Activated T-cell treated with anti-CD3 and anti-CD28 coated beads, Interleukin-2, amount 50 U/mL, for 4 hours (primary cell): ENCODE measurements around the gene TYMP. TPM values are rescaled to one million over a fixed set of nuclear protein-coding genes. Genes with fewer than 3 reads are reported as not detected.
A peak's percentile ranks its signal among the peaks of the same experiment; 100 is the strongest.

ENCODE experiments used
- ATAC-seq, 2 donors: fragments of 200-7000 bp; cut with Tn5 transposase; one replicate each; pipeline ENCODE4 v1.10.0; 2021
- DNase-seq: peaks from one replicate; pipeline ENCODE4 v3.0.0-alpha.2; 2020
- H3K27me3 Mint-ChIP-seq: one replicate; pipeline ENCODE4 v1.8.0; 2021; ENCODE audit warnings: low read depth, mixed read lengths
- H3K36me3 Mint-ChIP-seq: one replicate; pipeline ENCODE4 v1.8.0; 2022; ENCODE audit warnings: mixed read lengths; ENCODE audit not compliant: insufficient read depth
- H3K4me1 Mint-ChIP-seq: one replicate; pipeline ENCODE4 v1.8.0; 2021; ENCODE audit warnings: low read depth, mixed read lengths
- H3K4me3 Mint-ChIP-seq: one replicate; pipeline ENCODE4 v1.8.0; 2021; ENCODE audit warnings: mild to moderate bottlenecking, moderate library complexity, mixed read lengths
- H3K9me3 Mint-ChIP-seq: one replicate; pipeline ENCODE4 v1.8.0; 2021; ENCODE audit warnings: mixed read lengths
- total RNA-seq, 3 donors: library from RNA; stranded (reverse); gene quantifications; one replicate each; pipeline ENCODE4 v1.2.1, GENCODE V29; 2021

TYMP gene
- total RNA-seq, 3 donors from 2014 or later = 64.4 to 103 (median 66.1) TPM

DNA sequence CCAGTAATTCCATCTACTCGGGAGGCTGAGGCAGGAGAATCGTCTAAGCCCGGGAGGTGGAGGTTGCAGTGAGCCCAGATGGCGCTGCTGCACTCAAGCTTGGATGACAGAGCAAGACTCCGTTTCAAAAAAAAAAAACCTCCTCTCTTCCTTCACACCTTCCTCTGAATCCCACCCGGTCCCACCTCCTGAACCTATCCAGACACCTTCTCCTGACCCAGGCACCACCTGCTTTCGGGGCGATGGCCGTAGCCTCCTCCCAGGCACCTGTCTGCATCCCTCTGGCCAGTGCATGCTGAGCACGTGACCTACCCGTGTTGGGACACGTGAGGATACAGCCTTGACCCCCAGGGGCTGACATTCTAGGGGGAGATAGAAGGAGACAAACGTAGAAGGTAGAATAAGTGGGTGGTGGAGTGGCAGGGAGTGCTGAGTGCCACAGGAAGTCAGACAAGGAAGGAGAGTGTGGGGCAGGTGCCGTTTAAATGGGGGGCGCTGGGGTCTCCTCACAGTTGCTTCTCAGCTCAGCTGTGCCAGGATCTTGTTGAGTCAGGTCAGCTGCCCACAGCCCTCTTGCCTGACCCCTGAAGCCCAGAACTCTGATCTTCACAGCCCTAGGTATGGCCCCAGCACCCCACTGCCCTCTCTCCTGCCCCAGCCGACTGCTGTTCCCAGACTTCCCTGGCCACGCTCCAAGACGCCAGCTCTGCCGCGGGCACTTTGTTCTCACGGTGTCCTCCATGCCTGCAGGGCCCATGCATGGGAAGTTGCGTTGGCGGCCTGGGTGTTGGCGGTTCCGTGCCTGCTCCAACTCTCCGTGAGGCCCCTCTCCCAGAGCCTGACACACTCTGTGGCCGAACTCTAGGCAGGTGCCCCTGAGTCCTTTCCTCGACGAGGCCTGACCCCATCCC lies 44.3 kb downstream of the TYMP start:
- Mint-ChIP-seq H3K9me3 (no peaks in the 10 kb centered on the region), H3K4me1 (peaks cover 2% of the 10 kb centered on the region), H3K36me3 (no peaks in the 10 kb centered on the region), H3K4me3 (no peak overlapping the region), H3K27me3 (peaks cover 1% of the 10 kb centered on the region)
- no peak for ATAC-seq
- DNase-seq = no peak

- peaks cover 2% of the 10 kb centered on the region for H3K4me1 Mint-ChIP-seq
- peaks cover 6% of the 10 kb centered on the region for H3K27me3 Mint-ChIP-seq
- H3K36me3 Mint-ChIP-seq = no peaks in the 10 kb centered on the region
Measured at GRCh38 chr22:50483977-50484853, 45.6 kb downstream of the TYMP start.

GRCh38 chr22:50483556-50483955 lies 46.3 kb downstream of the TYMP start:
- peaks cover 2% of the 10 kb centered on the region for H3K4me1 Mint-ChIP-seq
- H3K4me3 Mint-ChIP-seq = peak overlapping the region; percentile 19
- ATAC-seq (no peak), DNase-seq (no peak)
- H3K9me3 Mint-ChIP-seq = no peaks in the 10 kb centered on the region
- peaks cover 6% of the 10 kb centered on the region for H3K27me3 Mint-ChIP-seq
- H3K36me3 Mint-ChIP-seq = no peaks in the 10 kb centered on the region

More at GRCh38 chr22:50483977-50484853, 45.6 kb downstream of the TYMP start:
- Mint-ChIP-seq H3K4me3 (peak overlapping the region; percentile 19), H3K9me3 (no peaks in the 10 kb centered on the region)
- DNase-seq (no peak), ATAC-seq (no peak)

DNA sequence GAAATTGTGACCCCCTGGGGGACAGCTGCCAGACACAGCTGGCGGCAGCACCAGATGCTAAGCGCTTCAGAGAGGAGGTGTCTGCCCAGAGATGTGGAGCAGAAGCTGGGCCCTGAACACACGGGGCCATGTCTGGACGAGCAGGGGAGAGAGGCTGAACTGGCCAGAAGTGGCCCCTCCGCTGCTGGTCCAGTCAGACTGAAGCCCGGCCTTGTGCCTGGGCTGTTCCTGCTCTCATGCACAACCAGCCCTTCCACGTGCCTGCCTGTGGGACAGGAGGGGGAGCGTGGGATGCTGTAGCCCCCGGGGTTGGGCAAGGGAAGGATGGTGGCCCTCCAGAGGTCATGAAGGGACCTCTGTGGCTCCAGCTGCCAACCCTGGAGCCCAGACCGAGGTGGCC lies 46.7 kb downstream of the TYMP start:
- ATAC-seq (no peak), DNase-seq (no peak)
- Mint-ChIP-seq H3K9me3 (no peaks in the 10 kb centered on the region), H3K4me1 (peaks cover 2% of the 10 kb centered on the region), H3K4me3 (peak overlapping the region; percentile 35), H3K27me3 (peaks cover 6% of the 10 kb centered on the region), H3K36me3 (no peaks in the 10 kb centered on the region)

DNA sequence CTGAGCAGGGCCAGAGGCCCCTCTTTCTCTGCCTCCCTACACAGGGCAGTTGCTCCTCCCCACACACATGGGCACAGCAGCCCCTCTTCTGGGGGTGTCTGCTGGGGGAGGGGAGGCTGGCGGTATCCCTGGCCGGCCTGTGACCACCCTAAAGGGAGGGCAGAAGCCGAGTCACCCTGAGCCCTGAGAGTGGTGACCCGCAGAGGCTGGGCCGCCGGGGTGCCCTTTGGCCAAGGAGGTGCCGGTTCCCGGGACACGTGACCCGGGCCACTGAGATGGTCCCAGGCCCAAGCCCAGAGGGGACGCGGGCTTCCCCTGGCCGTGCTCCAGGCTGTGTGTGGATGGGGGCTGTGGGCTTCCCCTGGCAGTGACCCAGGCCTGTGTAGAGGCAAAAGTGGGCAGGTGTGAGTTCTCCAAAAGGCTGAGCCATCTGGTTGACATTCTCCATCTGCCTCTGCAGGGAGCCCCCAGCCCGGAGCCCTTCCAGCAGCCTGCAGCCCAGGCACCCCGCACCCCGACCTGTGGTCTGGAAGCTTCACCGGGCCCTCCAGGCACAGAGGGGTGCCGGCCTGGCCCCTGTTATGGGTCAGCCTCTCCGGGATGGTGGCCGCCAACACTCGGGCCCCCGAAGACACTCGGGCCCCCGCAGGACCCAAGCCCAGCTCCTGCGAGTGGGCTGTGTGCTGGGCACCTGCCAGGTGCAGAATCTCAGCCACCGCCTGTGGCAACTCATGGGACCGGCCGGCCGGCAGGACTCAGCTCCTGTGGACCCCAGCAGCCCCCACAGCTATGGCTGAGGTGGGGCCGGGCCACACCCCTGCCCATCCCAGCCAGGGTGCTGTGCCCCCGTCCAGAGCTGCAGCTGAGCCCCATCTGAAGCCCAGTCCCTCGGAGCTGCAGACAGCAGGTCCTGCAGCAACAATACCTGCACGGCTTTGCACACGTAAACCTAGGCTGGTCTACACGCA lies 47.4 kb downstream of the TYMP start:
- H3K4me3 Mint-ChIP-seq = peak overlapping the region; percentile 78
- peak in 1 of 2 donors; percentile 2 for ATAC-seq
- DNase-seq = no peak
- no peaks in the 10 kb centered on the region for H3K36me3 Mint-ChIP-seq
- no peaks in the 10 kb centered on the region for H3K9me3 Mint-ChIP-seq
- peaks cover 2% of the 10 kb centered on the region for H3K4me1 Mint-ChIP-seq
- peaks cover 6% of the 10 kb centered on the region for H3K27me3 Mint-ChIP-seq

DNA sequence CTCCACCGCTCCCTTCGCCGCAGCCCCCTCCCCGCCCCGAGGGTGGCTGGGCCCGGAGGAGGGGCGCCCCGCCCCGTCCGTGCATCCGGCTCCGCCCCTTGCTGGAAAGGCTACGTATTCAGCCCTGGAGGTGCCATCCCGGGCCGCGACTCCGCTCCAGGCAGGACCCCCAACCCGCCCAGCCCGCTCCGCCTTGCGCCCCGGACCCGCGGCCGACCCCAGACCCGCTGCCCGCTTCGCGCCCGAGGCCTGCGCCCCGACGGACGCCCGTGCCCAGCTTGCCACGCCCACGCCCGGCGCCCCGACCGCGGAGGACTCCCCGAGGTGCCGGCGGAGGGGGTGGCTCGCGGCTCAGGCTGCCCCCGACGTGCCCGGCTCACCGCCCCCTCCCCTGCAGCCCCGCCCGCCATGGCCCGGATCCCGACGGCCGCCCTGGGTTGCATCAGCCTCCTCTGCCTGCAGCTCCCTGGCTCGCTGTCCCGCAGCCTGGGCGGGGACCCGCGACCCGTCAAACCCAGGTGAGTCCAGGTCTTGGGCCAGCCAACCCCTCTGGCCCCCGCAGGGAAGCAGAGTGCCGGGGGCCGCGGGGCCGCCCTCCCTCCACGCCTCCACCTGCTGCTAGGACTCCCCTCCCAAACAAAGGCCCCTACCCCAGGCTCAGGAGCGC lies 48.2 kb downstream of the TYMP start, which contains the start of gene ADM2:
TSS of gene ADM2 (plus strand) at position 104 of the 667 bp plus-strand sequence. CDS start at position 409, 305 bp downstream.
- ATAC-seq (peak; percentile 84 to 87), DNase-seq (peak; percentile 61)
- H3K4me1 Mint-ChIP-seq = peaks cover 2% of the 10 kb centered on the region
- peak within 1 kb of the TSS; percentile 78 for H3K4me3 Mint-ChIP-seq
- no peaks in the 10 kb centered on the region for H3K36me3 Mint-ChIP-seq
- H3K27me3 Mint-ChIP-seq = peaks cover 6% of the 10 kb centered on the region
- H3K9me3 Mint-ChIP-seq = no peaks in the 10 kb centered on the region

DNA sequence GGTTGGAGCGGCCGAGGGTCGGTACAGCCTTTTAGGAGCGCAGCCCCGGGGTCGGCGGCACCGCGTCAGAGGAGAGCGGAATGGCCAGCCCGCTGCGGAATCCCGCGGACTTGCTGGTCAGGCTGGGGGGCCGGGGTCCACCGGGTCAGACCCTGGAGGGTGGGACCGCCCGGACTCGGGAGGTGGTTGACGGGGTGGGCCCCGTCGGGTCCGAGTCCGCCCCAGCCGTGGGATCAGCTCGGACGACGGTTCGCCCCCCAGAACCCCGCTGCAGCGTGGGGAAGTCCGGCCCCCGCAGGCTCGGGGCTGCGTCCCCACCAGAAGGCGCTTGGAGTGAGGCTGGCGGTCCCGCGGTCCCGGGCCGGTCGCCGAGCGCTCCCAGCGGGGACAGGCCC lies 48.8 kb downstream of the TYMP start:
- peaks cover 5% of the 10 kb centered on the region for H3K27me3 Mint-ChIP-seq
- H3K9me3 Mint-ChIP-seq = no peaks in the 10 kb centered on the region
- peaks cover 2% of the 10 kb centered on the region for H3K4me1 Mint-ChIP-seq
- no peaks in the 10 kb centered on the region for H3K36me3 Mint-ChIP-seq
- ATAC-seq (no peak), DNase-seq (no peak)
- H3K4me3 Mint-ChIP-seq = peak overlapping the region; percentile 68

DNA sequence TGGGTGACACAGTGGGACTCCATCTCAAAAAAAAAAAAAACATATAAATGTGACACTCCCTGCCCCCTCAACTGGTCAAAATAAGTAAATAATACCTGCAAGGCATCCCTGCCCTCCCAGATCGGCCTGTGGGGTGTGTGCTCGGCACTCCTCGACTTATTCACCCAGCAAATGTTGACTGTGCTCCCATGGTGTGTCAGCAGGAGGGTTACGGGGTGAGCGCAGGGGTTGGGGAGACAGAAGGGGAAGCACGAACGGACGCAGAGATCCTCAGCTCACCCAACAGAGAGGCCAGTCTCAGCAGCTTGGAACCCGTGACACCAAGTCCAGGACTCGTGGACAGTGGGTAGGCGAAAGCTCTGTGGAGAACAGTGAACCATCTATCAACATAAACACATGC lies 50.1 kb downstream of the TYMP start:
- Mint-ChIP-seq H3K4me1 (peaks cover 2% of the 10 kb centered on the region), H3K4me3 (peak overlapping the region; percentile 68), H3K27me3 (peaks cover 5% of the 10 kb centered on the region), H3K36me3 (no peaks in the 10 kb centered on the region), H3K9me3 (no peaks in the 10 kb centered on the region)
- no peak for ATAC-seq
- DNase-seq = no peak

DNA sequence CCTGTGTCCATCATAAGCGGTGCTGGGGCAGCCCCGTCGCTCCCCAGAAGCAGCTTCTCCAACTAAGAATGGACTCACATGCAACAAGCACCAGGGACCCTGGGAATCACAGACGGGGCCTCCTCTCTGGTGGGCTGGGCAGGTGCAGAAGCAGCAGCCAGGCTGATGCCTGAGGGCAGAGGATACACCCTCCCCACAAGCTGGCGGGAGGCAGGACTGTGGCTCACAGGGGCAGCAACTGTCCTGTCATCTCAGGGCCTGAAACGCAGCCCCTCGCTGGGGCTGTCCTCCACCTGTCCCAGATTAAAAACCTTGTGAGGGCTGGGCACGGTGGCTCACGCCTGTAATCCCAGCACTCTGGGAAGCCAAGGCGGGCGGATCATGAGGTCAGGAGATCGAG lies 51.9 kb downstream of the TYMP start:
- Mint-ChIP-seq H3K27me3 (peaks cover 5% of the 10 kb centered on the region), H3K36me3 (peaks cover 5% of the 10 kb centered on the region), H3K4me3 (no peak overlapping the region), H3K9me3 (no peaks in the 10 kb centered on the region), H3K4me1 (peaks cover 15% of the 10 kb centered on the region)
- ATAC-seq = no peak
- DNase-seq = no peak

DNA sequence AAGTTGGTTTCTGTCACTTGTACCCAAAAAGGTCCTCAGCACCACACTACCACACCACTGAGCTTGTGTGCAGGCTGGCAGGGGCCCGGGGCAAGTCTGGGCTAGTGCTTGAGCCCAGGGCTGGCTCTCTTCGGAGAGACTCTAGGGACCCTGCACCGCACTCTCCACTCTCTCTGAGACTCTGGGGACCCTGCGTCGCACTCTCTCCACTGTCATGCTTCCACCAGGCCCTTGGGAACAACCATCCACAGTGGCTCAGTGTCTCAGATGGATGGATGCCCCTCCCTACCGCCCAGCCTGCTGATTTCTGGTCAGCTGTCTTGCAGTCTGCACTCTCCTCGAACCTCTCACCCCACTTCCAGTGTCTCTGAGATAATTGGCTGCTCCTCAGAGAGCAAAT lies 52.9 kb downstream of the TYMP start:
- peaks cover 25% of the 10 kb centered on the region for H3K4me1 Mint-ChIP-seq
- peaks cover 5% of the 10 kb centered on the region for H3K27me3 Mint-ChIP-seq
- no peaks in the 10 kb centered on the region for H3K9me3 Mint-ChIP-seq
- H3K4me3 Mint-ChIP-seq = peak overlapping the region; percentile 49
- peaks cover 5% of the 10 kb centered on the region for H3K36me3 Mint-ChIP-seq
- ATAC-seq (no peak), DNase-seq (no peak)

Other genes starting within 250 kb of the TYMP start
- gene PLXNB2, start 222.4 kb downstream of the TYMP start, total RNA-seq = 1 to 10 TPM; 4.0 to 4.8 (median 4.7) TPM
- 1 to 10 TPM; 1.0 to 1.6 (median 1.3) TPM for gene DENND6B, start 203.0 kb downstream of the TYMP start, total RNA-seq
- gene PPP6R2, start 186.7 kb downstream of the TYMP start, total RNA-seq = 10 to 100 TPM; 41.4 to 52.6 (median 43.3) TPM
- gene SBF1, start 55.0 kb downstream of the TYMP start, total RNA-seq = 100 to 1,000 TPM; 128 to 130 (median 129) TPM
- gene ADM2, start 48.5 kb downstream of the TYMP start, total RNA-seq = 1 to 10 TPM; 4.8 to 9.4 (median 8.2) TPM
- gene MIOX, start 43.2 kb downstream of the TYMP start, total RNA-seq = under 1 TPM in 1 of 3 donors, not detected in 2; 0.30 TPM
- 10 to 100 TPM; 68.7 to 79.9 (median 72.2) TPM for gene LMF2, start 22.3 kb downstream of the TYMP start, total RNA-seq
- 100 to 1,000 TPM; 152 to 175 (median 156) TPM for gene NCAPH2, start 21.8 kb downstream of the TYMP start, total RNA-seq
- gene SCO2, start 4.4 kb downstream of the TYMP start, total RNA-seq = 10 to 100 TPM; 12.7 to 14.4 (median 14.2) TPM
- 1 to 10 TPM; 5.4 to 7.4 (median 6.4) TPM for gene KLHDC7B, start 15.9 kb upstream of the TYMP start, total RNA-seq
- not detected for gene SYCE3, start 32.9 kb upstream of the TYMP start, total RNA-seq
- 10 to 100 TPM; 30.0 to 38.3 (median 32.7) TPM for gene CPT1B, start 48.4 kb upstream of the TYMP start, total RNA-seq
- gene CHKB, start 52.8 kb upstream of the TYMP start, total RNA-seq = 10 to 100 TPM; 56.1 to 63.2 (median 60.7) TPM
- under 1 TPM; 0.05 to 0.38 (median 0.16) TPM for gene MAPK8IP2, start 70.8 kb upstream of the TYMP start, total RNA-seq
- 10 to 100 TPM; 10.5 to 13.1 (median 11.0) TPM for gene ARSA, start 98.1 kb upstream of the TYMP start, total RNA-seq
- under 1 TPM; 0.05 to 0.24 (median 0.08) TPM for gene SHANK3, start 142.8 kb upstream of the TYMP start, total RNA-seq
- not detected for gene ACR, start 208.2 kb upstream of the TYMP start, total RNA-seq